ENCODE results near the gene BCAN. TPM values are rescaled to one million over a fixed set of nuclear protein-coding genes. Genes with fewer than 3 reads are reported as not detected.

The BCAN gene
- total RNA-seq, 1 donor from 2014 or later = 1.5 TPM

DNA sequence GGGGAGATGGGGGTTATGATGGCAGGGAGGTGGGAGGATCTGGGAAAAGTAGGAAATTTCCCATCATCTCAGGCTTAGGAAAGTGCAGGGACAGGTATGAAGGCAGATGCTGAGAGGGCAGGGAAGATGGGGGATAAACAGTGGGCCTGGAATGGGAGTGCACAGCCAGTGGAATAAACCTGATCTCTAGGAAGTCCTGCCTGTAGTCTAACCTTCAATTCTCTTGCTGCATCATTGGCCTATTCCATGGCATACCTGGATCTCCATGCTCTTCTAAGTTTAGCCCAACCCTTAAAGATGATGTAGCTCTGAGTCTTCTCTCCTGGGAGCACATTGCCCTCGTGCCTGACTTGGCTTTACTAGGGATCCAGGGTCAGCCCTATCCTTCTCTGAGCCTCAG, 2.7 kb downstream of the BCAN start:
- no peak for DNase-seq

DNA sequence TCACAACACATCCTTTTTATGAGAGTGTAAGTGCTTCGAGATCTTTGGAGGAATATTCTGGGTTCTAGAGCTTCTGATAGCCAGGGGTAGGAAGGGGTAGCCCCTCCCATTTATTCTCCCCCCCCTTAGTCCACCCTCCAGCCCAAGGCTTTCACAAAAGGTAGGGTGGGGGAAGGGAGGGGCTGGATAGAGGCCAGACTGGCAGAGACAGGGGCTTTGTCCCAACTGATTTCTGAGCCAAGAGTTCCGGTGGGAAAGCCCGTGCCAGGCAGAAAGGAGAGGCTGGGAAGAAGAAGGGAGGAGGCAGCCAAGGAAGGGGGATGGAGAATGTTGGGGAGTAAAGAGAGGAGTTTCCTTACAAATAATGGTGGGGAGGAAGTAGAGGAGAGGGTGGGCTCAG, 3.1 kb downstream of the BCAN start:
- no peak for DNase-seq

DNA sequence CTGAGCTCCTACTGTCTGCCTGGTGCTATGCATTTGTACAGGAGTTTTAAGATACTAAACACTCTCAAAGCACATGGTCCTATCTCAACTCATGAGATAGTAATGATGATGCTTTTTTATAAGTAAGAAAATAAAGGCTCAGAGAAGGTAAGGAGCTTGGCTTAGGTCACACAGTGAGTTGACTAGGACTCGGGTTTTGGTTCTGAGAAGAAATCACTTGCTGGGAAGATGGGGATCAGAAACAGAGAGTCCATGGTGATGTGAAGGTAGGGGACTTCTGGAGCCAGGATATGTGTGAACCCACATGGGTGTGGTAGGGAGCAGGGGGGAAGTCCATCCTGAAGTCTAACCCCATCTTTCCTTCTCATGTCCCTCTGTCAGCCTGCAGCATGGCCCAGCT, 3.7 kb downstream of the BCAN start:
- DNase-seq = no peak

DNA sequence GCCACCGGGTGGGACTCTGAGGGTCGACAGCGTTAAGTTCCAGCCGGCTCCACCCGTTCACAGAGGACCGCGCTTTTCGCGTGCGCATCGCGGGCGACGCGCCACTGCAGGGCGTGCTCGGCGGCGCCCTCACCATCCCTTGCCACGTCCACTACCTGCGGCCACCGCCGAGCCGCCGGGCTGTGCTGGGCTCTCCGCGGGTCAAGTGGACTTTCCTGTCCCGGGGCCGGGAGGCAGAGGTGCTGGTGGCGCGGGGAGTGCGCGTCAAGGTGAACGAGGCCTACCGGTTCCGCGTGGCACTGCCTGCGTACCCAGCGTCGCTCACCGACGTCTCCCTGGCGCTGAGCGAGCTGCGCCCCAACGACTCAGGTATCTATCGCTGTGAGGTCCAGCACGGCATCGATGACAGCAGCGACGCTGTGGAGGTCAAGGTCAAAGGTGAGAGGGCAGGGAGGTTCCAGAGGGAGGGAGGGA, 4.9 kb downstream of the BCAN start:
- no peak for DNase-seq

DNA sequence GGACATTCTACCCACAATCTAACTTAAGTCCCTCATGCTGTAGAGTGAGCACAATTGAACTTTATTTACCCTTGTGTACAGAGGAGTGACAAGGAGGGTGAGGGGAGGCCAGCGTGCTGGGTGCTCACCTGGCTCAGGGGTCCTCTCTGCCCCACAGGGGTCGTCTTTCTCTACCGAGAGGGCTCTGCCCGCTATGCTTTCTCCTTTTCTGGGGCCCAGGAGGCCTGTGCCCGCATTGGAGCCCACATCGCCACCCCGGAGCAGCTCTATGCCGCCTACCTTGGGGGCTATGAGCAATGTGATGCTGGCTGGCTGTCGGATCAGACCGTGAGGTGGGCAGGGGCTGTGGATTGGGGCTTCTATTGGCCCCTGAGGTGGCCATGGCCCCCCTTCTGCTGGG, 5.4 kb downstream of the BCAN start:
- DNase-seq = no peak

- DNase-seq = no peak
Observed at GRCh38 chr1:156648496-156648895, 6.6 kb downstream of the BCAN start.

GRCh38 chr1:156648951-156649350, 7.0 kb downstream of the BCAN start:
- no peak for DNase-seq

- peak; percentile 78 for DNase-seq
Observed at GRCh38 chr1:156652131-156652991, 10.4 kb downstream of the BCAN start.

DNA sequence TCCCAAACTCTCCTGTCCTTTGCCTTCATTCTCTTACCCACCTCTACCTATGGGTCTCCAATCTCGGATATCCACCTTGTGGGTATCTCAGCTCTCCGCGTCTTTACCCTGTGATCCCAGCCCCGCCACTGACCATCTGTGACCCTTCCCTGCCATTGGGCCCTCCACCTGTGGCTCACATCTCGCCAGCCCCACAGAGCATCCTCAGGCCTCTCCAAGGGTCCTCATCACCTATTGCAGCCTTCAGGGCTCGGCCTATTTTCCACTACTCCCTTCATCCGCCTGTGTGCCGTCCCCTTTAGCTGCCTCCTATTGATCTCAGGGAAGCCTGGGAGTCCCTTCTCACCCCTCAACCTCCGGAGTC, 11.1 kb downstream of the BCAN start:
- no peak for DNase-seq

DNA sequence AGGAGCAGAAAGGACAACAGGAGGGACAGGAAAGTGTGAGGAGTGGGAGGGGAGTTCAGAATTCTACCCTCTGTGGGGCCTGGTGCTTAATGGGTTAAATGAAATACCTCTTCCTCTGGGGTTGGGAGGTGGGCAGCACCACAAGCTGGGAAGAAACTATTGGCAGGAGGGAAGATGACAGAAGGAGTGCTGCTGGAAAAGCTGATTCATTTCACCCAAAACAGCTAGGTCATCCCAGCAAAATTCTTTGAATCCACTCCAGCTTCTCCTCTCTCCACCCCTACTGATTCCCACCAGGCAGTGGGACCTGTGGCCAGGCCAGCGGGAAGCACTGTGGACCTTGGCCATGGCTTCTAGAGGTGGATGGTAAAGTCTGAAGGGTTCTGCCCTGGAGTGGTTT, 12.8 kb downstream of the BCAN start:
- DNase-seq = no peak

- DNase-seq = no peak
Observed at GRCh38 chr1:156655151-156655903, 13.4 kb downstream of the BCAN start.

GRCh38 chr1:156655904-156656516, 14.1 kb downstream of the BCAN start:
- DNase-seq = no peak

DNA sequence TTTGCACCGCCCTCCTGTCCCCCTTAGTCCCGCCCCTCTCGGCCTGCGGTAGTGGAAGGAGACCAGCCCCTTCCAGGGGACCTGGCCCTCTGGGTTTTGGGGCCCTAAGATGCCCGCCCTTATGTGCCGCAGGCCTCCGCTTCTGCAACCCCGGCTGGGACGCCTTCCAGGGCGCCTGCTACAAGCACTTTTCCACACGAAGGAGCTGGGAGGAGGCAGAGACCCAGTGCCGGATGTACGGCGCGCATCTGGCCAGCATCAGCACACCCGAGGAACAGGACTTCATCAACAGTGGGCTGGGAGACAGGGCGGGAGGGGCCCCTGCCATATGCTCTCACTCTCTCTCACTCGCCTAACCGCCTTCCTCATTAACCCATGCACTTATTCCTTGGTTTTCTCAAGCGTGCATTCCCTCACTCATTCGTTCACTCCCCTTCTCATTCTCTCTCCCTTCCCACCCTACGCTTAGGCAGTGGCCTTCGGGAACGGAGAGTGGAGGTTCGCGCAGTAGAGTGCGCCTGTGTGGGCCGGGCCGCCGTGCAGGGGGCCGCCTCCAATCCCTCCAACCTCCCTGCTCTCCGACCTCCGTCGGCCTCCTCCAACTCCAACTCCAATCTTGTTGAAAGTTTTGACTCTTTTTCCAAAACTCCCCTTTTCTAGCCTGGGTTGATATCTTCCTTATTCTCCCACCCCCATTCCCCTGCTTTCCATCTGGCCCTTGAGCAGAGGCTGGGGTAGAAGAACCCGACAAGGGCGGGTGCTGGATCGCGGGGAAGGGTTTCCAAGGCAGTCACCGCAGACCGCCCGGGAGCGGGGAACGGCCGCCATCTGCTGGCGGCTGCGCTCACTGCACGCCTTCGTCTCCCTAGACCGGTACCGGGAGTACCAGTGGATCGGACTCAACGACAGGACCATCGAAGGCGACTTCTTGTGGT, 15.2 kb downstream of the BCAN start:
- peak; percentile 79 for DNase-seq

GRCh38 chr1:156657741-156658319, 15.9 kb downstream of the BCAN start:
- DNase-seq = no peak

DNA sequence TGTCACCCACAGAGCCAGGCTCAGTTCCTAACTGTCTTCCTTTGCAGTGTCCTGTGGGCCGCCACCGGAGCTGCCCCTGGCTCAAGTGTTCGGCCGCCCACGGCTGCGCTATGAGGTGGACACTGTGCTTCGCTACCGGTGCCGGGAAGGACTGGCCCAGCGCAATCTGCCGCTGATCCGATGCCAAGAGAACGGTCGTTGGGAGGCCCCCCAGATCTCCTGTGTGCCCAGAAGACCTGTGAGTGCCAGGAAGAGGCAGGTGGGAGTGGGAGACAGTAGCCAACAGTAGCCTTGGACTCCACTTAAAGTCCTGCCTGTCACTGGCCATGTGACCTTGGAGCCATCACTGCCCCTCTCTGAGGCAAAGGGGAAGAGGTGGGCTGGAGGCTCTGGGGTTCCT, 16.6 kb downstream of the BCAN start:
- DNase-seq = no peak

DNA sequence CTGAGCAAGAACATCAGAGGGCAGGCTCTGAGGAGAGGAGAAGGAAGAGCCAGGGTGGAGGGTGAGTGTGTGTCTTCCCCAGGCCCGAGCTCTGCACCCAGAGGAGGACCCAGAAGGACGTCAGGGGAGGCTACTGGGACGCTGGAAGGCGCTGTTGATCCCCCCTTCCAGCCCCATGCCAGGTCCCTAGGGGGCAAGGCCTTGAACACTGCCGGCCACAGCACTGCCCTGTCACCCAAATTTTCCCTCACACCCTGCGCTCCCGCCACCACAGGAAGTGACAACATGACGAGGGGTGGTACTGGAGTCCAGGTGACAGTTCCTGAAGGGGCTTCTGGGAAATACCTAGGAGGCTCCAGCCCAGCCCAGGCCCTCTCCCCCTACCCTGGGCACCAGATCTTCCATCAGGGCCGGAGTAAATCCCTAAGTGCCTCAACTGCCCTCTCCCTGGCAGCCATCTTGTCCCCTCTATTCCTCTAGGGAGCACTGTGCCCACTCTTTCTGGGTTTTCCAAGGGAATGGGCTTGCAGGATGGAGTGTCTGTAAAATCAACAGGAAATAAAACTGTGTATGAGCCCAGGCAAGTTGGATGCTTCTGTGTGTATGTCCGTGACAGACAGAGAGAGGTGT, 17.1 kb downstream of the BCAN start:
- DNase-seq = no peak

DNA sequence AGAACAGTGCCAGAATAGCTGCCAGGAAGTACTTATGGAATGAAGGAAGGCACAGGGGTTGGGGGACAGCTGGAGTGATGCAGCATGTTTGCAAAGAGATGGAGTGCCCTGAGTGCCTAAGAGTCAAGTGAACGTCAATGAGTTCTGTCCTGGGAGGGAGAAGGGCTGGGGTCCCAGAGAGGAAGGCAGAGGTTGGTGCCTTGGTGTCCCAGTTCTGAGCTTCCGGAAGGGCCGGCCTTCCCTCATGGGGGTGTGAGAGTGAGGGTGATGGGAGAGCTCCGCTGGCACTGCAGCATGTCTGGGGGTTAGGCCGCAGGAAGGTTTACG, 17.7 kb downstream of the BCAN start:
- DNase-seq = no peak

- DNase-seq = peak; percentile 98
Observed at GRCh38 chr1:156659988-156660751, 18.3 kb downstream of the BCAN start.

- no peak for DNase-seq
Observed at GRCh38 chr1:156660752-156661112, 18.8 kb downstream of the BCAN start.

- peak; percentile 43 for DNase-seq
Observed at GRCh38 chr1:156662005-156662799, 20.3 kb downstream of the BCAN start.

All from tongue (tissue), 2 donors.